GM12864 (cell line): ENCODE results near the gene IRX2.

Experiments used
- DNase-seq: peaks from one replicate; pipeline ENCODE4 v3.0.0-alpha.2; 2011; ENCODE audit warnings: low read depth
- H3K4me3 ChIP-seq: 2 replicates; pipeline ENCODE4 v1.5.1; 2011; ENCODE audit warnings: mild to moderate bottlenecking, low read depth, low read length, control low read depth
- CTCF ChIP-seq: IDR thresholded peaks from 2 replicates; pipeline ENCODE4 v1.5.1; 2011; ENCODE audit warnings: low read depth, mild to moderate bottlenecking, moderate library complexity, low read length, control low read depth, inconsistent platforms; ENCODE audit errors: missing control alignments

The IRX2 gene

GRCh38 chr5:2740051-2740875 lies 11.2 kb downstream of the IRX2 start:
- no peak for TF ChIP-seq CTCF
- DNase-seq: no peak

GRCh38 chr5:2739360-2740050 lies 12.0 kb downstream of the IRX2 start:
- TF ChIP-seq CTCF: no peak
- no peak for DNase-seq
- H3K4me3 ChIP-seq: no peak overlapping the region

More at GRCh38 chr5:2740051-2740875, 11.2 kb downstream of the IRX2 start:
- H3K4me3 ChIP-seq: no peak overlapping the region

GRCh38 chr5:2738700-2739359 lies 12.6 kb downstream of the IRX2 start:
- no peak for DNase-seq
- H3K4me3 ChIP-seq: no peak overlapping the region
- TF ChIP-seq CTCF: no peak

GRCh38 chr5:2738156-2738699 lies 13.2 kb downstream of the IRX2 start:
- no peak overlapping the region for H3K4me3 ChIP-seq
- DNase-seq: no peak
- TF ChIP-seq CTCF: no peak

GRCh38 chr5:2737273-2738155 lies 14.0 kb downstream of the IRX2 start:
- no peak overlapping the region for H3K4me3 ChIP-seq
- TF ChIP-seq CTCF: no peak
- DNase-seq: no peak

- DNase-seq: no peak
- H3K4me3 ChIP-seq: no peak overlapping the region
- no peak for TF ChIP-seq CTCF
Measured at GRCh38 chr5:2736872-2737271, 14.6 kb downstream of the IRX2 start.
